Umbilical cord (tissue), 2 donors: ENCODE data around the gene CNTNAP2. TPM values are rescaled to one million over a fixed set of nuclear protein-coding genes. Genes with fewer than 3 reads are reported as not detected.
"Not testable (repeated sequence)": the region's sequence is repeated elsewhere in the genome, so short reads cannot be mapped to it uniquely, and the experiment has no call there.

Experiments
- DNase-seq: peaks from one replicate; pipeline ENCODE4 v3.0.0-alpha.2; 2015; ENCODE audit warnings: low spot score
- total RNA-seq: library from RNA; depleted of rRNA; stranded (reverse); fragments of >200 nt; gene quantifications from one replicate; pipeline ENCODE4 v1.2.3, GENCODE V29; 2014; ENCODE audit warnings: low replicate concordance; ENCODE audit not compliant: insufficient read depth

CNTNAP2 gene
- total RNA-seq, 1 donor from 2014 or later, result 81.1 TPM

GRCh38 chr7:148289630-148290029, 2173.0 kb downstream of the CNTNAP2 start:
- DNase-seq, result no peak

- peak; percentile 11 for DNase-seq
These were observed 2173.9 kb downstream of the CNTNAP2 start for GRCh38 chr7:148290538-148290937.

GRCh38 chr7:148291799-148292198, 2175.2 kb downstream of the CNTNAP2 start:
- DNase-seq, result peak; percentile 26

- no peak for DNase-seq
These were observed 2180.5 kb downstream of the CNTNAP2 start for GRCh38 chr7:148296994-148297644.

GRCh38 chr7:148298768-148299167, 2182.2 kb downstream of the CNTNAP2 start:
- not testable (repeated sequence) for DNase-seq

- DNase-seq, result no peak
These were observed 2183.0 kb downstream of the CNTNAP2 start for GRCh38 chr7:148299350-148300276.

GRCh38 chr7:148302436-148302835, 2185.8 kb downstream of the CNTNAP2 start:
- DNase-seq, result not testable (repeated sequence)

- DNase-seq, result peak; percentile 97
These were observed 2186.9 kb downstream of the CNTNAP2 start for GRCh38 chr7:148303295-148304082.

- DNase-seq, result no peak
These were observed 2187.4 kb downstream of the CNTNAP2 start for GRCh38 chr7:148304083-148304335.

- DNase-seq, result no peak
These were observed 2187.9 kb downstream of the CNTNAP2 start for GRCh38 chr7:148304456-148304855.

GRCh38 chr7:148306759-148307158, 2190.2 kb downstream of the CNTNAP2 start:
- no peak for DNase-seq

- no peak for DNase-seq
These were observed 2201.7 kb downstream of the CNTNAP2 start for GRCh38 chr7:148318102-148318811.

- DNase-seq, result no peak
These were observed 2202.2 kb downstream of the CNTNAP2 start for GRCh38 chr7:148318838-148319237.

GRCh38 chr7:148319316-148319808, 2202.8 kb downstream of the CNTNAP2 start:
- no peak for DNase-seq

GRCh38 chr7:148325208-148325607, 2208.6 kb downstream of the CNTNAP2 start:
- DNase-seq, result no peak

- no peak for DNase-seq
These were observed 2210.8 kb downstream of the CNTNAP2 start for GRCh38 chr7:148327379-148327778.

GRCh38 chr7:148328906-148329305, 2212.3 kb downstream of the CNTNAP2 start:
- no peak for DNase-seq

- DNase-seq, result no peak
These were observed 2213.7 kb downstream of the CNTNAP2 start for GRCh38 chr7:148330124-148330818.

GRCh38 chr7:148330822-148331221, 2214.2 kb downstream of the CNTNAP2 start:
- no peak for DNase-seq

GRCh38 chr7:148331456-148331855, 2214.9 kb downstream of the CNTNAP2 start:
- DNase-seq, result not testable (repeated sequence)
